Activated T-helper 17 cell treated with anti-CD3 and anti-CD28 coated beads, Interleukin-2, amount 50 U/mL, for 72 hours (primary cell): Measurements from ENCODE around the gene TRIM69. TPM values are rescaled to one million over a fixed set of nuclear protein-coding genes. Genes with fewer than 3 reads are reported as not detected.
"Not testable (repeated sequence)": the region's sequence is repeated elsewhere in the genome, so short reads cannot be mapped to it uniquely, and the experiment has no call there.

Experiments
- ATAC-seq: fragments of 150-1000 bp; cut with Tn5 transposase; replicated peaks from 2 replicates; pipeline ENCODE4 v1.10.0; 2021; ENCODE audit warnings: mild to moderate bottlenecking, moderate library complexity
- H3K27ac Mint-ChIP-seq: one replicate; pipeline ENCODE4 v1.8.0; 2022; ENCODE audit warnings: mixed read lengths
- H3K27me3 Mint-ChIP-seq: one replicate; pipeline ENCODE4 v1.8.0; 2022; ENCODE audit warnings: mixed read lengths
- H3K36me3 Mint-ChIP-seq: one replicate; pipeline ENCODE4 v1.8.0; 2022; ENCODE audit warnings: low read depth, mild to moderate bottlenecking, mixed read lengths
- H3K4me1 Mint-ChIP-seq: one replicate; pipeline ENCODE4 v1.8.0; 2022; ENCODE audit warnings: mixed read lengths
- H3K4me3 Mint-ChIP-seq: one replicate; pipeline ENCODE4 v1.8.0; 2022; ENCODE audit warnings: mild to moderate bottlenecking, mixed read lengths
- H3K9me3 Mint-ChIP-seq: one replicate; pipeline ENCODE4 v1.8.0; 2022; ENCODE audit warnings: mixed read lengths
- total RNA-seq, 2 donors: library from RNA; stranded (reverse); gene quantifications; one replicate each; pipeline ENCODE4 v1.2.3, GENCODE V29; 2022

TRIM69 gene
- total RNA-seq, 2 donors from 2014 or later: 40.3 to 100 TPM

GRCh38 chr15:44763187-44763586 is 26.9 kb downstream of the TRIM69 start:
- Mint-ChIP-seq H3K4me3 (no peak overlapping the region), H3K27ac (no peak overlapping the region), H3K36me3 (peaks cover 76% of the 10 kb centered on the region), H3K27me3 (no peaks in the 10 kb centered on the region), H3K4me1 (no peaks in the 10 kb centered on the region), H3K9me3 (no peaks in the 10 kb centered on the region)
- ATAC-seq: no peak

- Mint-ChIP-seq H3K4me1 (no peaks in the 10 kb centered on the region), H3K27me3 (no peaks in the 10 kb centered on the region), H3K4me3 (no peak overlapping the region), H3K36me3 (peaks cover 78% of the 10 kb centered on the region), H3K9me3 (no peaks in the 10 kb centered on the region), H3K27ac (no peak overlapping the region)
- no peak for ATAC-seq
Measured at GRCh38 chr15:44763848-44764247, 27.5 kb downstream of the TRIM69 start.

GRCh38 chr15:44765036-44765435 is 28.7 kb downstream of the TRIM69 start:
- H3K36me3 Mint-ChIP-seq: peaks cover 79% of the 10 kb centered on the region

GRCh38 chr15:44769521-44769920 is 33.2 kb downstream of the TRIM69 start:
- no peaks in the 10 kb centered on the region for H3K4me1 Mint-ChIP-seq
- H3K27ac Mint-ChIP-seq: no peak overlapping the region
- ATAC-seq: no peak
- H3K9me3 Mint-ChIP-seq: peaks cover 6% of the 10 kb centered on the region
- H3K36me3 Mint-ChIP-seq: peaks cover 63% of the 10 kb centered on the region
- no peaks in the 10 kb centered on the region for H3K27me3 Mint-ChIP-seq
- H3K4me3 Mint-ChIP-seq: no peak overlapping the region

More at GRCh38 chr15:44765036-44765435, 28.7 kb downstream of the TRIM69 start:
- H3K9me3 Mint-ChIP-seq: no peaks in the 10 kb centered on the region
- no peaks in the 10 kb centered on the region for H3K27me3 Mint-ChIP-seq
- no peaks in the 10 kb centered on the region for H3K4me1 Mint-ChIP-seq
- H3K4me3 Mint-ChIP-seq: no peak overlapping the region
- ATAC-seq: no peak
- H3K27ac Mint-ChIP-seq: no peak overlapping the region

- not testable (repeated sequence) for H3K27ac Mint-ChIP-seq, ATAC-seq, H3K27me3 Mint-ChIP-seq, H3K4me3 Mint-ChIP-seq, H3K9me3 Mint-ChIP-seq, H3K4me1 Mint-ChIP-seq
- peaks cover 56% of the 10 kb centered on the region for H3K36me3 Mint-ChIP-seq
Measured at GRCh38 chr15:44770715-44771114, 34.4 kb downstream of the TRIM69 start.

GRCh38 chr15:44775953-44776352 is 39.6 kb downstream of the TRIM69 start:
- H3K4me3 Mint-ChIP-seq: no peak overlapping the region
- H3K9me3 Mint-ChIP-seq: peaks cover 5% of the 10 kb centered on the region
- no peaks in the 10 kb centered on the region for H3K4me1 Mint-ChIP-seq
- no peaks in the 10 kb centered on the region for H3K27me3 Mint-ChIP-seq
- no peak overlapping the region for H3K27ac Mint-ChIP-seq
- peaks cover 9% of the 10 kb centered on the region for H3K36me3 Mint-ChIP-seq
- ATAC-seq: no peak

GRCh38 chr15:44779761-44780160 is 43.4 kb downstream of the TRIM69 start:
- H3K27ac Mint-ChIP-seq: no peak overlapping the region
- H3K4me1 Mint-ChIP-seq: no peaks in the 10 kb centered on the region
- no peaks in the 10 kb centered on the region for H3K9me3 Mint-ChIP-seq
- no peaks in the 10 kb centered on the region for H3K27me3 Mint-ChIP-seq
- no peak for ATAC-seq
- H3K36me3 Mint-ChIP-seq: no peaks in the 10 kb centered on the region
- H3K4me3 Mint-ChIP-seq: no peak overlapping the region

GRCh38 chr15:44780608-44781007 is 44.3 kb downstream of the TRIM69 start:
- H3K9me3 Mint-ChIP-seq: no peaks in the 10 kb centered on the region
- no peak overlapping the region for H3K4me3 Mint-ChIP-seq
- no peaks in the 10 kb centered on the region for H3K27me3 Mint-ChIP-seq
- no peaks in the 10 kb centered on the region for H3K4me1 Mint-ChIP-seq
- H3K27ac Mint-ChIP-seq: no peak overlapping the region
- H3K36me3 Mint-ChIP-seq: no peaks in the 10 kb centered on the region
- no peak for ATAC-seq

- no peak for ATAC-seq
- Mint-ChIP-seq H3K9me3 (no peaks in the 10 kb centered on the region), H3K27ac (no peak overlapping the region), H3K27me3 (no peaks in the 10 kb centered on the region), H3K36me3 (no peaks in the 10 kb centered on the region), H3K4me3 (no peak overlapping the region), H3K4me1 (no peaks in the 10 kb centered on the region)
Measured at GRCh38 chr15:44781128-44781810, 44.9 kb downstream of the TRIM69 start.

- no peak for ATAC-seq
- H3K27ac Mint-ChIP-seq: no peak overlapping the region
- H3K4me1 Mint-ChIP-seq: no peaks in the 10 kb centered on the region
- H3K36me3 Mint-ChIP-seq: no peaks in the 10 kb centered on the region
- H3K4me3 Mint-ChIP-seq: no peak overlapping the region
- H3K27me3 Mint-ChIP-seq: no peaks in the 10 kb centered on the region
- no peaks in the 10 kb centered on the region for H3K9me3 Mint-ChIP-seq
Measured at GRCh38 chr15:44782516-44782915, 46.2 kb downstream of the TRIM69 start.

GRCh38 chr15:44784918-44785274 is 48.6 kb downstream of the TRIM69 start:
- H3K4me1 Mint-ChIP-seq, ATAC-seq, H3K36me3 Mint-ChIP-seq, H3K27me3 Mint-ChIP-seq, H3K9me3 Mint-ChIP-seq: not testable (repeated sequence)
- Mint-ChIP-seq H3K27ac (peak overlapping the region; percentile 89), H3K4me3 (peak overlapping the region; percentile 76)

GRCh38 chr15:44788748-44789147 is 52.4 kb downstream of the TRIM69 start:
- Mint-ChIP-seq H3K27me3 (no peaks in the 10 kb centered on the region), H3K4me1 (peaks cover 8% of the 10 kb centered on the region), H3K36me3 (no peaks in the 10 kb centered on the region), H3K27ac (peak overlapping the region; percentile 85), H3K4me3 (peak overlapping the region; percentile 54), H3K9me3 (no peaks in the 10 kb centered on the region)
- peak; percentile 78 for ATAC-seq

GRCh38 chr15:44790215-44790614 is 53.9 kb downstream of the TRIM69 start:
- H3K36me3 Mint-ChIP-seq: no peaks in the 10 kb centered on the region
- H3K27ac Mint-ChIP-seq: no peak overlapping the region
- H3K4me1 Mint-ChIP-seq: peaks cover 8% of the 10 kb centered on the region

GRCh38 chr15:44790656-44791055 is 54.3 kb downstream of the TRIM69 start:
- H3K27ac Mint-ChIP-seq: no peak overlapping the region
- H3K9me3 Mint-ChIP-seq: no peaks in the 10 kb centered on the region
- H3K4me1 Mint-ChIP-seq: peaks cover 8% of the 10 kb centered on the region
- no peaks in the 10 kb centered on the region for H3K36me3 Mint-ChIP-seq
- no peak overlapping the region for H3K4me3 Mint-ChIP-seq
- ATAC-seq: no peak
- no peaks in the 10 kb centered on the region for H3K27me3 Mint-ChIP-seq

More at GRCh38 chr15:44790215-44790614, 53.9 kb downstream of the TRIM69 start:
- H3K4me3 Mint-ChIP-seq: no peak overlapping the region
- no peaks in the 10 kb centered on the region for H3K27me3 Mint-ChIP-seq
- ATAC-seq: no peak
- H3K9me3 Mint-ChIP-seq: no peaks in the 10 kb centered on the region

GRCh38 chr15:44792715-44793114 is 56.4 kb downstream of the TRIM69 start:
- H3K9me3 Mint-ChIP-seq: no peaks in the 10 kb centered on the region
- ATAC-seq: no peak
- H3K4me3 Mint-ChIP-seq: no peak overlapping the region
- H3K27ac Mint-ChIP-seq: no peak overlapping the region
- H3K36me3 Mint-ChIP-seq: no peaks in the 10 kb centered on the region
- H3K27me3 Mint-ChIP-seq: peaks cover 4% of the 10 kb centered on the region
- peaks cover 8% of the 10 kb centered on the region for H3K4me1 Mint-ChIP-seq

- no peak overlapping the region for H3K27ac Mint-ChIP-seq
- H3K36me3 Mint-ChIP-seq: no peaks in the 10 kb centered on the region
- H3K27me3 Mint-ChIP-seq: peaks cover 4% of the 10 kb centered on the region
- H3K4me1 Mint-ChIP-seq: peaks cover under 1% of the 10 kb centered on the region
- no peak for ATAC-seq
- no peak overlapping the region for H3K4me3 Mint-ChIP-seq
- no peaks in the 10 kb centered on the region for H3K9me3 Mint-ChIP-seq
Measured at GRCh38 chr15:44794072-44794471, 57.7 kb downstream of the TRIM69 start.
